PC-9 (cell line): ENCODE results near the gene LDB1. TPM values are rescaled to one million over a fixed set of nuclear protein-coding genes. Genes with fewer than 3 reads are reported as not detected.
A peak's percentile ranks its signal among the peaks of the same experiment; 100 is the strongest.

Source experiments
- BruUV-seq: library from RNA; stranded (reverse); fragments of 400-500 nt; replicated peaks from 2 replicates; lab custom pipeline; 2021; lab: Mats Ljungman, UMichigan
- CTCF ChIA-PET: fragments of 300-600 bp; sonication (Branson Sonifier 250); formaldehyde crosslinking; loops from one replicate; lab custom pipeline; 2022; ENCODE audit warnings: antibody characterized with exemption; lab: Charles Lee
- POLR2A ChIA-PET: fragments of 300-600 bp; sonication (Branson Sonifier 250); formaldehyde crosslinking; loops from one replicate; lab custom pipeline; 2022; ENCODE audit warnings: antibody characterized with exemption; ENCODE audit not compliant: unreplicated experiment; lab: Charles Lee
- DNase-seq, 2 experiments: peaks; one replicate each; pipeline versions ENCODE4 v3.0.0 to v3.0.0-alpha.2; 2015 to 2022; ENCODE audit warnings: mixed read lengths in 1 of 2
- H2AFZ ChIP-seq: fragments of 200-600 bp; sonication (generic); 2 replicates; pipeline ENCODE4 v1.8.1; 2017; ENCODE audit warnings: antibody characterized with exemption
- H3F3A ChIP-seq: fragments of 200-600 bp; sonication (generic); 2 replicates; pipeline ENCODE4 v1.8.1; 2017; ENCODE audit warnings: antibody characterized with exemption, mild to moderate bottlenecking, low read depth; ENCODE audit not compliant: insufficient read depth
- H3K27ac ChIP-seq: fragments of 200-600 bp; sonication (generic); 2 replicates; pipeline ENCODE4 v1.6.1; 2016; ENCODE audit warnings: mixed run types
- H3K27me3 ChIP-seq: fragments of 200-600 bp; sonication (generic); 2 replicates; pipeline ENCODE4 v1.6.1; 2016; ENCODE audit warnings: low read depth, mixed run types; ENCODE audit not compliant: insufficient read depth
- H3K36me3 ChIP-seq: fragments of 200-600 bp; sonication (generic); 2 replicates; pipeline ENCODE4 v1.6.1; 2016; ENCODE audit warnings: low read depth, mixed run types
- H3K4me1 ChIP-seq: fragments of 200-600 bp; sonication (generic); replicated peaks from 2 replicates; pipeline ENCODE4 v1.6.1; 2016; ENCODE audit warnings: mixed run types; ENCODE audit not compliant: insufficient read depth
- H3K4me2 ChIP-seq: fragments of 200-600 bp; sonication (generic); 2 replicates; pipeline ENCODE4 v1.6.1; 2017; ENCODE audit warnings: mixed run types
- H3K4me3 ChIP-seq: fragments of 200-600 bp; sonication (generic); 2 replicates; pipeline ENCODE4 v1.6.1; 2016; ENCODE audit warnings: mixed run types
- H3K79me2 ChIP-seq: fragments of 200-600 bp; sonication (generic); 2 replicates; pipeline ENCODE4 v1.6.1; 2017; ENCODE audit warnings: low read depth, mixed run types
- H3K9me2 ChIP-seq: fragments of 200-600 bp; sonication (generic); 2 replicates; pipeline ENCODE4 v1.8.1; 2017; ENCODE audit warnings: mild to moderate bottlenecking; ENCODE audit not compliant: insufficient read depth
- H3K9me3 ChIP-seq: fragments of 200-600 bp; sonication (generic); 2 replicates; pipeline ENCODE4 v1.8.1; 2016; ENCODE audit warnings: low read depth; ENCODE audit not compliant: insufficient read depth
- H4K20me1 ChIP-seq: fragments of 200-600 bp; sonication (generic); 2 replicates; pipeline ENCODE4 v1.8.1; 2017; ENCODE audit not compliant: insufficient read depth
- CTCF ChIP-seq: fragments of 200-600 bp; sonication (generic); conservative IDR thresholded peaks from 2 replicates; pipeline ENCODE4 v1.6.1; 2017; ENCODE audit warnings: mixed run types, antibody characterized with exemption, mild to moderate bottlenecking, moderate library complexity
- EZH2 ChIP-seq: fragments of 200-600 bp; sonication (generic); IDR thresholded peaks from 2 replicates; pipeline ENCODE4 v1.8.0; 2017; ENCODE audit warnings: antibody characterized with exemption, low read depth
- intact Hi-C: fragments of 100-400 bp; cut with micrococcal nuclease; formaldehyde crosslinking; loops from one replicate; pipeline ENCODE4 v1.10.0; 2022; ENCODE audit not compliant: unreplicated experiment
- total RNA-seq: library from RNA; stranded (reverse); gene quantifications from 2 replicates; pipeline ENCODE4 v1.2.3, GENCODE V29; 2021

The LDB1 gene
- total RNA-seq, 1 experiment from 2014 or later, result 38.5 TPM

DNA sequence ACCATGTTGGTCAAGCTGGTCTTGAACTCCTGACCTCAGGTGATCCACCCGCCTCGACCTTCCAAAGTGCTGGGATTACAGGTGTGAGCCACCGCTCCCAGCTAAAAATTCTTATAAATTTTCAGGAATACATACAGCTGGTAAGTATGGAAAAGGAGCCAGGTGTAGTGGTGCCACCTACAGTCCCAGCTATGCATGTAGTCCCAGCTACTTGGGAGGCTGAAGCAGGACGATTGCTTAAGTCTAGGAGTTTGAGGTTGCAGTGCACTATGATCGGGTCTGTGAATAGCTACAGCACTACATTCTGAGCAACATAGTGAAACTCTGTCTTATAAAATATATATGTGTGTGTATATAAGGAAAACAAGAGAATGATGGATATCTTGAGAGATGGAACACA is 19.0 kb downstream of the LDB1 start:
- ChIA-PET CTCF (interaction anchor here (0.6 to 1.2 kb wide), 3 partner anchors 13 to 91 kb away, joined by 3 to 10 read pairs (median 4); no protein-coding TSS in a partner anchor), POLR2A (interaction anchor here (0.6 kb wide), 2 partner anchors 612 to 903 kb away, joined by 4 read pairs; no protein-coding TSS in a partner anchor)
- no peak overlapping the region for H3K4me2 ChIP-seq
- H3K36me3 ChIP-seq, result no peaks in the 10 kb centered on the region
- H3K9me2 ChIP-seq, result no peaks in the 10 kb centered on the region
- H3K9me3 ChIP-seq, result no peaks in the 10 kb centered on the region
- no peak overlapping the region for H3K4me3 ChIP-seq
- TF ChIP-seq CTCF (peak; percentile 43; the same call in 1 of the 2 replicates), EZH2 (no peak)
- no peaks in the 10 kb centered on the region for H3F3A ChIP-seq
- no peaks in the 10 kb centered on the region for H4K20me1 ChIP-seq
- no TSS peak for BruUV-seq
- H3K27ac ChIP-seq, result no peak overlapping the region
- no peaks in the 10 kb centered on the region for H3K4me1 ChIP-seq
- H3K27me3 ChIP-seq, result no peaks in the 10 kb centered on the region
- intact Hi-C loops, result no loop called here
- no peaks in the 10 kb centered on the region for H3K79me2 ChIP-seq
- H2AFZ ChIP-seq, result no peak overlapping the region
- no peak for DNase-seq

DNA sequence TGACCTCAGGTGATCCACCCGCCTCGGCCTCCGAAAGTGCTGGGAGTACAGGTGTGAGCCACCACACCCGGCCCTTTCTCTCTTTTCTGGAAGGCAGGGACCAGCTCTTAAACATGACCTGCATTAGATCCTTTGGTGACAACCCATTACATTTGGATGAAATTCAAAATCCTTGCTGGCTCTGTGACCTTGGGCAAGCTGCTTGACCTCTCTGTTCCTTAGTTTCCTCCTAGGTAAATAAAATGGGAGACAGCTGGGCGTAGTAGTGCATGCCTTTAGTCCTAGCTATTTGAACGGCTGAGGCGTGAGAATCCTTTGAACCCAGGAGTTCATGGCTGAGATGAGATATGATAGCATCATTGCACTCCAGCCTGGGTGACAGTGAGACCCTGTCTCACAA is 23.7 kb downstream of the LDB1 start:
- CTCF ChIA-PET, result no interaction called here

DNA sequence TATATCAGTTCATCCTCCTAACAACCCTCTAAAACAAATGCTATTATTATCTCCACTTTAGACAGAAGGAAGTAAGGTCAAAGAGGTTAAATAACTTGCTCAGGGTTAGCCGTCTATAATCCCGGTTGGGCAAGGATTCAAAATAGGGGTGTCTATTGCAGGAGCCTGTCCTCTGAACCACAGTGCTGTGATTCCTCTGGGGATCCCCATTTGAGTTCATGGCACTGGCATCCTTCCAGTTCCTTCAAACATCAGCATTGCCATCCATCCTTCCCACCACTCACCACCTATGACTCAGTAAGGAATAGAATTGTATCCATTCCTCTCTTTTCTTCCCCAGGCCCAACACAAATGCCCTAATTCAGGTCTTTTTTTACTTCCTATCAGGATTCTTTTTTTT is 29.4 kb downstream of the LDB1 start:
- CTCF ChIA-PET, result no interaction called here

More for the DNA sequence above, 23.7 kb downstream of the LDB1 start:
- Histone ChIP-seq H4K20me1 (no peaks in the 10 kb centered on the region), H3K4me1 (no peaks in the 10 kb centered on the region), H2AFZ (no peak overlapping the region), H3K4me2 (no peak overlapping the region), H3K9me2 (no peaks in the 10 kb centered on the region), H3K79me2 (no peaks in the 10 kb centered on the region), H3K4me3 (no peak overlapping the region), H3F3A (no peaks in the 10 kb centered on the region), H3K27me3 (no peaks in the 10 kb centered on the region), H3K36me3 (no peaks in the 10 kb centered on the region), H3K9me3 (no peaks in the 10 kb centered on the region), H3K27ac (no peak overlapping the region)
- intact Hi-C loops, result no loop called here
- TF ChIP-seq EZH2 (no peak), CTCF (no peak)
- POLR2A ChIA-PET, result no interaction called here
- no peak for DNase-seq
- no TSS peak for BruUV-seq

More for the DNA sequence above, 29.4 kb downstream of the LDB1 start:
- Histone ChIP-seq H3K4me2 (no peak overlapping the region), H2AFZ (no peak overlapping the region), H3K4me3 (no peak overlapping the region), H3F3A (no peaks in the 10 kb centered on the region), H3K27ac (no peak overlapping the region), H3K4me1 (no peaks in the 10 kb centered on the region), H3K36me3 (no peaks in the 10 kb centered on the region), H3K9me3 (no peaks in the 10 kb centered on the region), H3K79me2 (no peaks in the 10 kb centered on the region), H3K9me2 (no peaks in the 10 kb centered on the region), H3K27me3 (no peaks in the 10 kb centered on the region), H4K20me1 (no peaks in the 10 kb centered on the region)
- no peak for DNase-seq
- POLR2A ChIA-PET, result no interaction called here
- TF ChIP-seq EZH2, result no peak
- TF ChIP-seq CTCF, result no peak
- intact Hi-C loops, result no loop called here
- no TSS peak for BruUV-seq
